Suprapubic skin (tissue), 4 donors: Measurements from ENCODE around the gene PCSK2.

Experiments
- EP300 ChIP-seq: sonication (generic); formaldehyde crosslinking; IDR thresholded peaks from one replicate; pipeline ENCODE4 v1.6.1; 2017; ENCODE audit warnings: antibody characterized with exemption
- POLR2A ChIP-seq, 2 donors: fragments of 450-650 bp; IDR thresholded peaks; one replicate each; pipeline ENCODE4 v1.6.1; 2017; ENCODE audit warnings: antibody characterized with exemption in 2 of 2, mild to moderate bottlenecking in 2 of 2, moderate library complexity in 2 of 2
- POLR2AphosphoS5 ChIP-seq, 3 donors: sonication (generic); formaldehyde crosslinking; IDR thresholded peaks; one replicate each; pipeline ENCODE4 v1.6.1; 2017; ENCODE audit warnings: antibody characterized with exemption in 3 of 3
- TF ChIP-seq, protein P1 (sequence below), 2 donors: fragments of 200-600 bp in 1 of 2; fragments of 450-650 bp in 1 of 2; sonication (generic) in 1 of 2; IDR thresholded peaks; one replicate each; pipeline ENCODE4 v1.5.1; 2016 to 2019; ENCODE audit warnings: antibody characterized with exemption in 2 of 2, mild to moderate bottlenecking in 1 of 2, moderate library complexity in 1 of 2

DNA sequence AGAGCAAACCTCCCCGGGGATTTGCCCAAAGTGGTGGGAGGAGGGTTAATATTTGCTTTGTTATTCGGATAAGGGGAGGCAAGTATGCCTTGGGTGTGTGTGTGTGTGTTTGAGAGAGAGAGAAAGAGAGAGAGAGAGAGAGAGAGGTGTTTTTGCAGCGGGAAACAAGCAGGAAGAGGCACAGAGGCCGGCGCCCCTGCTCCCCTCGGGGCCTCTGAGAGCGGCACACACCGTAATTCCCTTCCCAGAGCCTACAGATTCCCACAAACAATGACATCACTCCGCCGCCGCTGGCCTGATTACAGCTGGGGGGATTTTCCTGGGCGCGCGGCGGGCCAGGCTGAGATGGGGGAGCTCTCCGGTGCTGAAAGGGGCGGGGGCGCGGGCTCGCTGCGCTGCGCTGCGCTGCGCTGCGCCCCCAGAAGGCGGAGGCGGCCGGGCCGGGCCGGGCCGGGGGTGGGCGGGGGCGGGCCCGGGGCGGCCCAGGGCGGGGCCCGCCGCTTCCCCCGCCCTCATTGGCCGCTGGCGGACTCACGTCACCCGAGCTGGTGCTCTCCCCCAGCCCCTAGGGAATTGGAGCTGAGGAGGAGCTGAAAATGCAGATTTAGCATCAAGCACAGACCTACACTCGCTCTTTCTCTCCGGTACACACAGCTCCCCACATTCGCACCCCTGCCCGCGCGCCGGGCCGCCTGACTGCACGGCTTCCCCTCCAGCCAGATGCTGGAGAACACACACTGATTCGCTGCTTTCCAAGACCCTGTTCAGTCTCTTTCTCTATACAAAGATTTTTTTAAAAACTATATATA, at the start of gene PCSK2:
- TF ChIP-seq, protein P1, sequence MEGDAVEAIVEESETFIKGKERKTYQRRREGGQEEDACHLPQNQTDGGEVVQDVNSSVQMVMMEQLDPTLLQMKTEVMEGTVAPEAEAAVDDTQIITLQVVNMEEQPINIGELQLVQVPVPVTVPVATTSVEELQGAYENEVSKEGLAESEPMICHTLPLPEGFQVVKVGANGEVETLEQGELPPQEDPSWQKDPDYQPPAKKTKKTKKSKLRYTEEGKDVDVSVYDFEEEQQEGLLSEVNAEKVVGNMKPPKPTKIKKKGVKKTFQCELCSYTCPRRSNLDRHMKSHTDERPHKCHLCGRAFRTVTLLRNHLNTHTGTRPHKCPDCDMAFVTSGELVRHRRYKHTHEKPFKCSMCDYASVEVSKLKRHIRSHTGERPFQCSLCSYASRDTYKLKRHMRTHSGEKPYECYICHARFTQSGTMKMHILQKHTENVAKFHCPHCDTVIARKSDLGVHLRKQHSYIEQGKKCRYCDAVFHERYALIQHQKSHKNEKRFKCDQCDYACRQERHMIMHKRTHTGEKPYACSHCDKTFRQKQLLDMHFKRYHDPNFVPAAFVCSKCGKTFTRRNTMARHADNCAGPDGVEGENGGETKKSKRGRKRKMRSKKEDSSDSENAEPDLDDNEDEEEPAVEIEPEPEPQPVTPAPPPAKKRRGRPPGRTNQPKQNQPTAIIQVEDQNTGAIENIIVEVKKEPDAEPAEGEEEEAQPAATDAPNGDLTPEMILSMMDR (IDR thresholded peaks at IDR 0.05) = no peak
- TF ChIP-seq EP300 (no peak), POLR2A (IDR thresholded peaks at IDR 0.05) (no peak), POLR2AphosphoS5 (IDR thresholded peaks at IDR 0.05) (no peak)
